Limb (tissue), 2 donors: ENCODE measurements around the gene IKZF3.
"Not testable (repeated sequence)": the region's sequence is repeated elsewhere in the genome, so short reads cannot be mapped to it uniquely, and the experiment has no call there.

Source experiments
- DNase-seq, 2 donors: peaks; one replicate each; pipeline ENCODE4 v3.0.0-alpha.2; 2016; ENCODE audit errors: extremely low spot score in 2 of 2

The IKZF3 gene

DNA sequence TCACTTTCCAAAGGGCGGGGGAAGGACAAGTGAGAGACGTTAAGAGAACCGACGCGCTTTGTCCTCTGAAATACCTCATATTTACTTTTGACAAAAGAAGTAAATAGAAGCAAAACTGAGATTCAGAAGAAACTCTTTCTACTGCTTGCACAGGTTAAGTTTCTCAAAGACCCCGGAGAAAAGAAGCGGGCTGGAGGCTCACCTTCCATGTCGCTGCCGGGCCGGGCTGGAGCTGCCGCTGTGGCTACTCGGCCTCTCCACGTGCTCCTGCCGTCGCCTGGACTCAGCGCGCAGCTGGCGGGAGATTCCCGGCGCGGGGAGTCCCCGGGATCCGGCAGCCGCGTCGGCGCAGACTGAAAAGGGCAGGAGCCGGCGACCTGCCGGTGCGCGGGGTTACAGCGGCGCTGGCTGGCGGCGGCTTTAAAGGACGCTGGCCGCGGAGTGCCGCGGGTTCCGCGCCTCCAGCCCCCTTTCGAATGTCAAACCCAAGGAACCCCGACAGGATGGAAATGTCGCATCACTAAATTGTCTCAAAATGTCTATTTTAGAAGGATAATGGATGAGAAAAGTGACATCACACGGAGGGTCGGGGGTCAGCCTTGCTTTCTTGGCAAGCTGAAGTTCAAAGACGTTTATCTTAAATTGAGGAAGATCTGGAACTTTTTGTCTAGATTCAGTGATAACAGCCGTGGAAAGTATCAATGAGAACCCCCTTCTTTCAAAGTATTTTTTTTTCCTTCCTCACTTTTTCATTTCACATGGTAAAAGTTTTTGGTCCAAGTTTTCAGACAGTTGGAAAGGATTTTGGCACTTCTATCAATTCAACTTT is at the start of gene IKZF3:
Gene IKZF3 (minus strand): TSS at position 395 of the 829 bp plus-strand sequence. CDS start 186 bp downstream, at position 209.
- peak in 1 of 2 donors; percentile 66 for DNase-seq

DNA sequence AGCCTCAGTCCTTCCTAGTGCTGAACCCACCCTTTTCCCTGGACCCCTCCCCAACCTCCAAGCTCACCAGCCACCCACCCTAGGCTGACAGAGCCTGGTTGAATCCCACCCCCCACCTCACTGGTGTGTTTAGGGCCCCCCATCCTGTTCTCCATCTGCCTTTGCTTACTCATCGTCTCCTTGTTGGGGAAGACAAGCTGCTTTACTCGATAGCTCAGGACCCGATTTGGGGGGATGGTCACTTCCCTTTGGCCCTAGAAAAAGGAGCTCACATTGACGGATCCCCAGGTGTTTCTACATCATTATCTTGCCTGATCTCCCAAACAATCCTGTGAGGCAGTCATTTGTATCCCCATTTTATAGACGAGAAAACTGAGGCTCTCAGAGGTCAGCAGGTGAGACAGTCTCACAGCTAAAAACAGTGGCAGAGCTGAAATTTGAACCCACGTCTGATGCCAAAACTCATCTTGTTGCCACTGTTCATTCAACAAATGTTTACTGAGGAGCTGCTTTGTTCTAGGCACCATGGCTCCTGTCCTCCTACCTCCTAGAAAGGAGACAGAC is 44.8 kb upstream of the IKZF3 start:
- DNase-seq, result no peak

DNA sequence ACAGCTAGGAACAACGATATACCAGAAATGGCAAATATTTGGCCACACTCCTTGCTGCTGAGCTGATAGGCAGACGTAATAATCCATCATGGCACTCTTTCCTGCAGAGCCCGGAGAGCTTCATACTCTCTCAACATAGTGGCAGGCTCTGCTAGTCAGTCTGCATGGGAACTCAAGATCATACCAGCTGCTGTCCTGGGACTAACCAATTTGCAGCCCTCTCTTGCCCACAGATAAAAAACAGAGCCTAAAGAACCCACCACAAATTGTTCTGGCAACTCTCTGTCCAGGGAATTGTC is 40.8 kb upstream of the IKZF3 start:
- DNase-seq, result no peak

DNA sequence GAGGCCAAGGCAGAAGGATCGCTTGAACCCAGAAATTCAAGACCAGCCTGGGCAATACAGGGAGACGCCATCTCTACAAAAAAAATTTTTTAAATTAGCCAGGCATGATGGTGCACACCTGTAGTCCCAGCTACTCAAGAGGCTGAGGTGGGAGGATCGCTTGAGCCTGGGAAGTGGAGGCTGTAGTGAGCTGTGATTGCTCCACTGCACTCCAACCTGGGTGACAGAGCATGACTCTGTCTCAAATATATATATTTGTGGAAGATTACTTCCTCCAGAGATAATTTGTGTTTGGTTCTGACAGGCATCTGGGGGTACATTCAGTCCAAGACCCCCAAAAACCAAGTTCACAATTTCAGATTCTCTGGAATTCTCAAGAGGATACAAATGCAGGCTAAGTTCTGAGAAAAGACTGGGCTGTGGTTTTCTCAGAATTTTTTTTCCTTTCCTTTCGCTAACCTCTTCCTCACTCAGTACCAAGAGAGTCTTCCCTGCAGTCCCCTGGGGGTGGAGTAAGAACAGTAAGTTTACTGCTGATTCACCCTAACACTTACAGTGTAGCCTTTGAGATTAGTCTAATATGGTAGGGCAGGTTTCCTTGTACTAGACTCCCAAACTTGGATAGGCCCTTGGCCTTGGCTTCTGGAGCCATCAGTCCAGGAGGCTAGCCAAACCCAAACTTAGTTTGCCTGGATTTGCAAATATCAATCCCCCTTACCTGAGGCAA is 39.2 kb upstream of the IKZF3 start:
- no peak for DNase-seq

DNA sequence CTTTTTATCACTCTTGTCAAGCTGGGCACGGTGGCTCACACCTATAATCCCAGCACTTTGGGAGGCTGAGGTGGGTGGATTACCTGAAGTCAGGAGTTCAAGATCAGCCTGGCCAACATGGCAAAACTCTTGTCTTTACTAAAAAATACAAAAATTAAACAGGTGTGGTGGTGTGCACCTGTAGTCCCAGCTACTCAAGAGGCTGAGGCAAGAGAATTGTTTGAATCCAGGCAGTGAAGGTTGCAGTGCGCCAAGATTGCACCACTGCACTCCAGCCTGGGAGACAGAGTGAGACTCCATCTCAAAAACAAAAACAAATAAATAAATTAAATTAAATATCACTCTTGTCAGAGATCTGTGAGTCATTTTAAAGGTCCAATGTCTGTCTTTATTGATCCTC is 37.9 kb upstream of the IKZF3 start:
- DNase-seq, result not testable (repeated sequence)

DNA sequence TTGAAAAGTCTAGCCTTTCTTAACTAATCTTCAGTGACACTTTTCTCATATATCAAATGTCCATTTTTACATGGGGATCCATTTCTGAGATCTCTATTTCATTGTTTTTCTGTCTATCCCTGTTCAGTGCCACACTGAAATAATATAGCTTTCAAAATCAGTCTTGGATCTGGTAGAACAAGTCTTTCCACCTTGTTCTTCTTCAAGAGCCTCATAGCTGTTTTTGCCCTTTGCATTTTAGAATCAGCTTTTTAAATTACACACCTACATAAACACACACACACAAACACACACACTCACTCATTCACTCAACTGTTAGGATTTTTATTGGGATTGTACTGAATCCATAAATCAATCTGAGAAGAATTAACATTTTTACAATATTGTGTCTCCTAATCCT is 35.1 kb upstream of the IKZF3 start:
- no peak for DNase-seq

DNA sequence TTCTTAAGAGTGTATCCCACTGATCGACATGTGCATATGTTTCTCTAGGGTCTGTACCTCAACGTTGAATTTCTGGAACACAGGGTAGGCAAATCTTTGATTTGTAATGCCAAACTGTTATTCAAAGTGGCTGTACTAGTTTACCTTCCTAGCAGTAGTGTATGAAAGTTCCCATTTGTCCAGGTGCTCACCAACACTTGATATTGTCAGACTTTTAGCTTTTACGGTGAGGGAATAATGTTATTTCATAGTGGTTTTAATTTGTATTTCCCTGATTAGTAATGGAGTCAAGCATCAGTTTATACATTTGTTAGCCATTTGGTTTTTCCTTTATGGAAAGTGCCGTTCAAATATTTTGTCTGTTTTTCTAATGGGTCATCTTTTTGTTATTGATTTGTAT is 34.0 kb upstream of the IKZF3 start:
- no peak for DNase-seq

DNA sequence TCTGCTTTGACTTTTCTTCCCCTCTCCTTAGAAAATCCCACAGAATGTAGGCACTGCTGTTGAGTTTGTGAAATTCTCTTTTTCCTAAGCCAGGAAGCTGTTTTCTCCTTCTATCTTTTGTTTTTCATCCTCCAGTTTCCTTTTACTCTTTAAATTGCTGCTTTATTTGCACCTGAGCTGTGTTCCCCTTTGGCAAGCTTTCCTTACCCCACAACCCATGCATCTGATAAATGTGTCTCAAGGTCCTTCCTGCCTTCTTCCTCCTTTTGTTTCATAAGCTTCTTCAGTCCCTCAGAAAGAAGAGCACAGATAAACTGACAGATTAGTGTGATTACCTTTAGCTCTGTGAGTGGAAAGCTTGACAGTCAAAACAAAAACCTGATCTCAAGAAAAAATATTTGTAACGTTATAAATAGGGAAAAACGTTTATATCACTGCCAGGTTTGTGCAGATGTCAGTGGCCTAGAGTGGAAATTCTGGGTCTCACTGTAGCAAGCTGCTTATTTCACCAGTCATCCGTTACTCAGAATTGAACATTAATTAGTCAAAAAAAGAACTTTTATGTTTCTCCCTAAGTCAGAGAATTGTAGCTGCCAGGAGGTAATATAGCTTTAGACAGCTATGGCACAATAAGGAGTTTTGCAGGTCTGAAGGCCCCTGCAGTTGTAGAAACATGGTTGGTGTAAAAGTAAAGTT is 30.7 kb upstream of the IKZF3 start:
- no peak for DNase-seq

DNA sequence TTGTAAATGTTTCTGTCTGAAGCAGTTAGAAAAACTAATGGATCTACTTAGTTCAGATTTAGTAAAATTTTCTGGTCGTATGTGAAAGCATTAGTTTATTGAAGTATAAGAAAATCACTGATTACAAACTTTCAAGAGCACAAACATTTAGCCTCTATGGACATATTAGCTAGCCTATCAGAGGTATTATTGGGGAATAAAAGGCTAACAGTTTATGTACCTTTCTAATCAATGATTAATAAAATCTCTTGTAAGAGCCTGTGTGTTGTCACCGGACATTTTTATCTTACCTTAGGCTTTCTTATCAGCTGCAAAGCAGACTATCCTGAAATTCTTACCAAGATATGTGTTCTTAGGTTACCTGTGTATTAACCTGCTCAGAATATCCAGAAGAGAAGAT is 25.1 kb upstream of the IKZF3 start:
- DNase-seq, result no peak

DNA sequence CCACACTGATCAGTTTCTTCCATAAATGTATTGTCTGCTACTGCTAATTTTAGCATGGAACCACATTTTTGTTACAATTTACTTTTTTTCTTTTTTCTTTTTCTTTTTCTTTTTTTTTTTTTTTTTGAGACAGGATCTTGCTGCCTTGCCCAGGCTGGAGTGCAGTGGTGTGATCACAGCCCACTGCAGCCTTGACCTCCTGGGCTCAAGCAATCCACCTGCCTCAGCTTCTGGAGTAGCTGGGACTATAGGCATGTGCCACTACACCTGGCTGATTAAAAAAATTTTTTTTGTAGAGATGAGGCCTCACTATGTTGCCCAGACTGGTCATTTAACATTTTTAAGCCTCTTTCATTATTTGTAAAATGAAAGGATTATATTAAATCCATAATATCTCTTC is 23.0 kb upstream of the IKZF3 start:
- DNase-seq, result no peak

DNA sequence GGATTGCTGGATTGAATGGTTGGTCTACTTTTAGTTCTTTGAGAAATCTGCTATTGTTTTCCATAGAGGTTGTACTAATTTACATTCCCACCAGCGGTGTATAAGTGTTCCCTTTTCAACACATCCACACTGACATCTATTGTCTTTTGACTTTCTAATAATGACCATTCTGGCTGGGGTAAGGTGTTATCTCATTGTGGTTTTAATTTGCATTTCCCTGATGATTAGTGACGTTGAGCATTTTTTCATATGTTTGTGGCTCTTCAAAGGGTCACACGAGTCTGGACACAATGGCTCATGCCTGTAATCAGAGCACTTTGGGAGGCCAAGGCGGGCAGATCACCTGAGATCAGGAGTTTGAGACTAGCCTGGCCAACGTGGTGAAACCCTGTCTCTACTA is 22.0 kb upstream of the IKZF3 start:
- DNase-seq, result not testable (repeated sequence)

DNA sequence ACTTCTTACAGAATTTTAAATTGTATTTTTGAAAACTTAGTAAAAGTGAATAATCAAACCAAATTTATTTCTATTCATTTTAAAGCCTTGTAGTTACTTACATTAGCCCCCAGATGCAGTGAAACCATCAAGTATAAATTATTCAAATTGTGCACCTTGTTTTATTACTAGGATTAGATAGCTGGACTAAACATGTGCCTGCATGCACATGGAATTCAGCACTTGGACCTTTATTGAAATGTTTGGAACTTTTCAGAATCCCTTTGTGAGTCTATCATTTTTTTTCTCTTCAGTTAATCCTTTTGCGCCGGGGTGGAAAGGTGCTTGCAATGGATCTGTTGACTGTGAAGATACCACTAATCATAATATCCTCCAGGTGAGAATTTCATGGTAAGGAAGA is 8.6 kb upstream of the IKZF3 start:
- no peak for DNase-seq

DNA sequence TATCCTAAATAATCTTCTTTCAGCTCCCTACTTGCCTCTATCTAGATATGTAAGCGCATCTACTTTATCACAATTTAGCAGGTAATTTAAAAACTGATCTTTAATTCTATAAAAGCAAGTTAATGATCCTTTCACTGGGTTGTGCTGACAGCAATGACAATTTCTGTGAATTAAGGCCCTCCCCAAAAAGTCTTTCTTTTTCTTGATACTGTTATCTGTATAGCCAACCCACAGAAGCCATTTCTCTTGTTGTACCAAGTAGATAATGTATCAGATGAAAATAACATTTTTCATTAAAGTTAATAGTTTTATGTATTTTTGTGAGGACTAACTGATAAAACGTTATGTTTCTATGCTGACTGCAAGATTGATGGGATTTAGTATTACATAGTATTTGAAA is 7.7 kb upstream of the IKZF3 start:
- DNase-seq, result no peak

DNA sequence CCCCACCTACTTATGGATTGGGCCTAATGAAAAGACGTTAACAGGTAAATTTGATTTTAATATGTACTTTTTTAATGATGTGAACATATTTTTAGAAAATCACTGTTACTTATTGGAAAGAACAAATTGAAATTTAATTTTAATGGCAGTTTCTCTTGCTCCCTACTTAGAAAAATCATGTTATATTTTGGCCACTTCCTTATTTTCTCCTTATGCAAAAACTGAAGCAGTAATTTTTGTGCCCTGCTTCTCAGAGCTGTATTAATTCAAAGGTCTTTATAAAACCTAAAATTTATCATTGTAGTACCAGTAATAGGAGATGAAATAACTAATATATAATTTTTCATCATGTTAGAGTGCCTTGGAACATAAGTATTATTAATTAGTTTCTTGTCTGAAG is 6.7 kb upstream of the IKZF3 start:
- no peak for DNase-seq

DNA sequence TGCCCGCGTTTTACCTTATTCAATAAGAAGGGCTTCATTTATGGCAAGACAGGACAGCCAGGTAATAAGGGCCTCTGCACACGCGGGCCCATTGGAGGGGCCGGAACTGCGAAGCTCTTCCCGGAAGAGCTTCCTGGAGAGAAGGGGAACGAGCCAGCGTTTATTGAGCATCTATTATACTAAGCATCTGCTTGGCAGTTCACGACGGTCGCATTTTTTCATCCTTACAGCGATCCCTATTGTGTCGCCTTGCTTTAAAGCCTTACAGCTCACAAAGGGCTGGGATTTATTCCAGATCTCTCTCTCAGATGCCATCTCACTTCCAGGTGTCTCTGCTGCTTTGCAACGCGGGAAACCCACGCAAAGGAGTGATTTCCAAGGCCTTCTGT is 4.4 kb upstream of the IKZF3 start:
- DNase-seq, result no peak

DNA sequence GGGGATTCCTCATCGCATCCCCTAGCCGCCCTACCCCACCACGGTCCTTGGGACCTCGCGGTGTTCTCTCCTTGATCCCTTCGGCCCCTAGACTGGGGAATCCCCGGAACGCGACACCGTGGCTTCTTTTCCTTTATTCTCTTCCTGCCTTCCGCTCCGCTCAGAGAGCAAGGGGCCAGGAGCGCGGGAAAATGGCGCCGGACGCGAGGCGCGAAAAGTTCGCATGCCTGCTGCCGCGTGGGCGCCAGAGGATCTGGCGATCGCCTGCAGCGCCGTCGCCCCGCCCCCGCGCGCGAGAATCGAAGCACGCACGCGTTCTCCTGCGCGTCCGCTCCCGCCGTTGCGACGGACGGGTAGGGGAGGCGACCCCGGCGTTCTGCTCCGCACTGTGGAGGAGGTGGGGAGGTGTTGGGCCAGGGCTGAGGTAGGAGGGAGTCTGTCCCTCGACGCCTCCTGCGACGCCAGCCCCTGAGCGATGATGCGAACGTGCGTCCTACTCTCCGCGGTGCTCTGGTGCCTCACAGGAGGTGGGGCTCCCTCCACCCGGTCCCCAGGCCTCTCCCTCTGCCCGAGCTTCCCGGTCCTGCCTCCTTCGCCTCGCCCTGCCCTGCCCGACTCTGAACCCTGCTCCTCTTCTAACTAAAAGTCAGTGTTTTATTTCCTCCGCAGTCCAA is 3.9 kb upstream of the IKZF3 start, which contains the start of gene ZPBP2:
Gene ZPBP2 (plus strand): TSS at position 323 of the 674 bp plus-strand sequence. CDS start 153 bp downstream, at position 476.
- peak in 1 of 2 donors; percentile 33 for DNase-seq

DNA sequence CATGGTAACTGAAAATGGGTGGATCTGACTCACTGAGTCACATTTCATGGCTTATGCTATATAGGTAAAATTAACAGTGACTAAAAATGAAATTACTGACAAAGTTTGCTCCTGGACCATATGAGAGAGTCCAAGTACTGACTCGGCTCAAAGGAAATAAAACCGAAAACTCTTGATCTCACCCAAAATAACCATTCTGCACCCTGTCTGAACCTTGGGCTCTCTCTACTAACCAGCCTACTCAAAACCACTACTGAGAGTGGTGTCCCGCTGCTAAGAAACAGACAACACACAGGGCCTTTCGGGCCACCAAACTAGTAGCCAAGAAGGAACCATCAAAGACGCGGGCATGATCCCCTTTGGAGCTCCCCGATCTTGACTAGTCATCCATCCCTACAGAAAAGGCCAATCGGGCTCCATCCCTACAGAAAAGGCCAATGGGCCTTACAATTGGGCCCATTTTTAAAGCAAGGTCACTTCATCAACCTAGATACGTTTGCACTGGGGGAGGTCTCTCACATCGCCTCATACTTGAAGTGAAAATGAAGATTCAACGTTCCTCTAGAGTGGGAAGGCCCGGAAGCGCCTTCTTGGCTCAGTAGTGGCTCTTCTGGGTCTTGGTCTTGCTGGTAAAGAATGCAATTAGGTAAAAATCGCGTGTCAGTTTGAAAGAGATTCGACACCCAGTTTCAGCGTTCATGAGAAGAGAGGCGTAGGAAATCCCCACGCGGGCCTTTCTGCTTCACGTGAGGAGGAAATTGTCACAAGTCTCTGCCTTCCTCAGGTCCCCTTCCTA is 3.2 kb upstream of the IKZF3 start:
- DNase-seq, result no peak

DNA sequence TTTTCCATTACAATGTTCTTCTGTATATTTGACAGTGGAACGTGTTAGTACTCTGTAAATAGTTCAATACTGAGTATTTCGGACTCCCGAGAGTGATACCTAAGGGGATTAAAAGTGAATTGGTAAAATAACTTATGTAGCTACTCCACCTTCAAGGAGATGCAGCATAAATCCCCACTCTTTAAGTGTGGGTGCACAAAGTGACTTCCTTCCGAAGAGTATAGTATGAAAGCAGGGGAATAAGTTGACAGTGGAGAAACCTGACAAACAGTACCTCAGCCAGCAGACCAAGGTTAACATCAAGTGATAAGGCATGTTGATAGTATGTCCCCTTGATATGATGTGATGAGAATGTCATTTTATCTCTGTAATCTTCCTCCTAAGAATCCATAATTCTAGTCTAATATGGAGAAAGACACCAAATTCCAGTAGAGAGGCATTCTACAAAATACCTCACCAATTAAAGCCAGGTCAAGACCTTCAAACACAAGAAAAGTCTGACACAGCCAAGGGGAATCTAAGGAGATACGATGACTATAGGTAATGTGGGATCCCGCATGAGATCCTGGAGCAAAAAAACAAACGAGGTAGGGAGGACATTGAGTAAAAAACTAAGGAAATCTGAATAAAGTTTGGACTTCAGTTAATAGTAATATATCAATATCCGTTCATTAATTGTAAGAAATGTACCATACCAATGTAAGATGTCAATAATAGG is 2.1 kb upstream of the IKZF3 start:
- no peak for DNase-seq

DNA sequence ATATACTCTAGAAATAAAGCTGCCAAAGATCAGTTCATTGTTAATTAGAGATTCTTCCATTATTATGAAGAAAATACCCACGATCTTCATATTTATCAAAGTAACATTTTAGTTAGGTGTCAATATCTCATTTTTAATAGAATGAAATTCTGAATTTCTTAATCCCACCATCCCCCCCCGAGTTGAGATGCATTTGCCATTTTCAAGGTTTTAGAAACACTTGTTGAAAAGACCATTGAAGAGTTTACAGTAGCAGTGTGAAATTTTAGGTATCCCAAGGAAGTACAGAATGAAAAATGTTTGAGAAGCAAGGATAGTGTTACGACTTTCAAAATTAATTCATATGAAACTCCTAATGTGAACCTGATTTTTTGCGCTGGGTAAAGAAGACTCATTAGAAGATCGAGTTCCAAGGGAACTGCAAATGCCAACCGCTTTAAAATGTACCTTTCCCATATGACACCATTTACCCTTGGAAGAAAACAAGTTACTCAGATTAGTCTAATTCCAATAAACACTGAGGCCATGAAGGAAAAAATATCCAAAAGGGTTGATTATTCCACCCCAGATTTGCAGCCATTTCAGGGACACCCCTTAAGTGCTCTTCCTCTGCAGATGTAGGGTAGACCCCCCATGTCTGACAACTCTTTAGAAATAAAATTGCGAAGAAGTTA is 731 bp downstream of the IKZF3 start:
- no peak for DNase-seq
